ENCODE results near the gene MARK2. TPM values are rescaled to one million over a fixed set of nuclear protein-coding genes. Genes with fewer than 3 reads are reported as not detected.

The MARK2 gene
- total and polyA plus RNA-seq, 2 of the 8 experiments (the other 6 are each of a cell fraction or from before 2014, with no cell fraction given), result 19.3 to 58.5 TPM

DNA sequence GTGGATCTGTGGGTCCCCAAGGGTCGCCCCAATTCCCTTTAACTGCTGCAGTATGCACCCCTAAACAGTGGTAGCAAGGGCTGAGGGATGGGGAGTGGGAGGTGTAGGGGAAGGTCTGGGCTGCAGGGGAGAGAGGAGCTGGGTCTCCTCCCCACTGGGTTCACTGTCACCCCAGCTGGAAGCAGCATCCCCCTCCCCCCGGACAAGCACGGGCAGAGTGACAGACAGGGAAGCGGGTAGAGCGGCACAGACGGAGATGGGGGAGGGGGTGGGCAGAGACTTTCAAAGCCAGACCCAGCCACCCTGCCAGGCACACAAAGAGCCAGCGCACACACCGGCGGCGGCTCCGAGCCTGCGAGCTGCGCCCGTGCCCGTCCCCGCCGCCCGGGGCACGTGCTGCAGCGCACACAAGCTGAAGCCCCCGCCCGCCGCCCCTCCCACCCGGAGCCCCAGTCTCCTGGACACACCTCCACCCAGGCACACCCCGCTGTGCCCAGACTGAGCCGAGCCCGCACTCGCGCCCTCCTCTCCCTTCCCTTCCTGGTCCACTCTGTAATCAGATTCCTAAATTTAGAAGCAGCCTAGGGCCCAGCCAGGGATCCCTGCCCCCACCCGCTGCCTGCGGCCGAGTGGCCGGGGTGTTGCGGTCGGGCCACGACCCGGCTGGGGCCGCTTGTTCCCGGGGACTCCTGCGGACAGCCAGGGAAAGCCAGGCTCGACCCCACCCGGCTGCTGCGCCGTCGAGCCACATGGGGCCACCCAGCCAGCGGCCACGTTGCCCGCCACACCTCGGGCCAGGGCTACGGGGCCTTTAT is 79.0 kb downstream of the MARK2 start (continued):
- TF ChIP-seq SP4 (IDR thresholded peaks at IDR 0.05; ENCODE audit: low read length) (no peak), NRF1 (IDR thresholded peaks at IDR 0.05; ENCODE audit: low read depth, low read length) (no peak), TEAD4 (IDR thresholded peaks at IDR 0.05; ENCODE audit: low read depth, low read length) (0 out of 2 replicates have a peak, but pooled peaks have one; percentile 11), ATF2 (IDR thresholded peaks at IDR 0.05; ENCODE audit: low read length) (no peak), E2F6 (IDR thresholded peaks at IDR 0.05) (peak; percentile 48; the same call in 1 of the 2 replicates), RNF2 (IDR thresholded peaks at IDR 0.05; ENCODE audit: borderline replicate concordance, low read depth, low read length, missing control alignments, poor library complexity, severe bottlenecking) (no peak), SIRT6 (IDR thresholded peaks at IDR 0.05; ENCODE audit: low read length) (no peak), YY1 (IDR thresholded peaks at IDR 0.05; ENCODE audit: low read depth, low read length) (peak; percentile 41; the same call in 1 of the 2 replicates), KDM5A (IDR thresholded peaks at IDR 0.05; ENCODE audit: low read length) (no peak), RFX5 (IDR thresholded peaks at IDR 0.05; ENCODE audit: borderline replicate concordance, low read depth, low read length) (no peak), RAD21 (IDR thresholded peaks at IDR 0.05 in 1 of 2, conservative IDR thresholded peaks at IDR 0.05 in 1 of 2; ENCODE audit: low read depth in 2 of 2, low read length in 2 of 2) (no peak; a peak in 1 of 4 replicates), HDAC6 (IDR thresholded peaks at IDR 0.05; ENCODE audit: low read depth, low read length) (no peak), JUND (IDR thresholded peaks at IDR 0.05; ENCODE audit: low read length) (no peak), CHD1 (IDR thresholded peaks at IDR 0.05; ENCODE audit: low read depth, low read length) (no peak), SIN3A (conservative IDR thresholded peaks at IDR 0.05 in 1 of 2, IDR thresholded peaks at IDR 0.05 in 1 of 2; ENCODE audit: low read depth in 1 of 2, low read length in 2 of 2) (peak; percentile 46 to 86; a peak in 3 of 4 replicates), FOSL1 (IDR thresholded peaks at IDR 0.05; ENCODE audit: insufficient read depth, low read depth, low read length) (no peak), RXRA (IDR thresholded peaks at IDR 0.05; ENCODE audit: insufficient read depth, low read depth, low read length) (no peak), SRF (IDR thresholded peaks at IDR 0.05; ENCODE audit: low read depth, low read length) (no peak), POU5F1 (IDR thresholded peaks at IDR 0.05; ENCODE audit: low read depth, low read length) (no peak)
